AG04450 (cell line): Measurements from ENCODE around the gene ZNF574. TPM values are rescaled to one million over a fixed set of nuclear protein-coding genes. Genes with fewer than 3 reads are reported as not detected.

ENCODE experiments used
- CTCF ChIA-PET: fragments of 300-600, 350-600 bp; formaldehyde crosslinking; extraction: SDS; loops from one replicate; lab custom pipeline; 2022; ENCODE audit warnings: antibody characterized with exemption, inconsistent platforms; lab: Charles Lee
- POLR2A ChIA-PET: fragments of 350-600 bp; formaldehyde crosslinking; extraction: SDS; loops from one replicate; lab custom pipeline; 2021; ENCODE audit warnings: antibody characterized with exemption, inconsistent platforms; lab: Yijun Ruan, JAX
- DNase-seq: peaks from one replicate; pipeline ENCODE4 v3.0.0-alpha.2; 2011; ENCODE audit warnings: low read depth, low spot score
- H3K27ac ChIP-seq: one replicate; pipeline ENCODE4 v1.5.1; 2012; ENCODE audit warnings: low read depth, low read length, control low read depth
- H3K27me3 ChIP-seq: one replicate; pipeline ENCODE4 v1.6.0; 2012; ENCODE audit warnings: low read length; ENCODE audit not compliant: control insufficient read depth, insufficient read depth
- H3K4me3 ChIP-seq: 2 replicates; pipeline ENCODE4 v1.5.1; 2011; ENCODE audit warnings: mild to moderate bottlenecking, low read depth, low read length, control low read depth
- H3K9me3 ChIP-seq: 2 replicates; pipeline ENCODE4 v1.5.1; 2012; ENCODE audit warnings: low read length; ENCODE audit not compliant: control insufficient read depth, insufficient read depth
- polyA plus RNA-seq: library from polyadenylated mRNA; depleted of rRNA; stranded (reverse); fragments of >200 nt; gene quantifications from 2 replicates; pipeline ENCODE4 v1.2.3, GENCODE V29; 2011
- TF ChIP-seq, protein P1 (sequence below): IDR thresholded peaks from 2 replicates; pipeline ENCODE4 v1.5.1; 2011; ENCODE audit warnings: low read depth, low read length, control low read depth, inconsistent platforms

Gene ZNF574
- polyA plus RNA-seq, 1 experiment = 5.5 TPM

DNA sequence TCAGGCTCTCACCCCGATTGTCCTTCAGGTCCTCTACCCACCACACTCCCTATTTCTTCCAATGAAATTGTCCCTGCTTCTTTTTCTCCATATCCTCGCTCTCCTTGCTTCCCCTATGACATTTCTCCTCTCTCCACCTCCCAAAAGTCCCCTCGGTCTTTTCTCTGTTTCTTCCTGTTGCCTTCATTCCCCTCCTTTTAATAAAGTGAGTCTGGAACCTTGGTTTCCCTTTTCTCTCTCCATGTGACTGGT, 676 bp upstream of the ZNF574 start:
- DNase-seq = no peak
- ChIA-PET CTCF (no interaction called here), POLR2A (no interaction called here)
- Histone ChIP-seq H3K9me3 (no peaks in the 10 kb centered on the region; the same call in 1 of the 2 replicates), H3K27me3 (peaks cover 6% of the 10 kb centered on the region), H3K4me3 (peak overlapping the region; percentile 64), H3K27ac (peak overlapping the region; percentile 77)
- TF ChIP-seq, protein P1, sequence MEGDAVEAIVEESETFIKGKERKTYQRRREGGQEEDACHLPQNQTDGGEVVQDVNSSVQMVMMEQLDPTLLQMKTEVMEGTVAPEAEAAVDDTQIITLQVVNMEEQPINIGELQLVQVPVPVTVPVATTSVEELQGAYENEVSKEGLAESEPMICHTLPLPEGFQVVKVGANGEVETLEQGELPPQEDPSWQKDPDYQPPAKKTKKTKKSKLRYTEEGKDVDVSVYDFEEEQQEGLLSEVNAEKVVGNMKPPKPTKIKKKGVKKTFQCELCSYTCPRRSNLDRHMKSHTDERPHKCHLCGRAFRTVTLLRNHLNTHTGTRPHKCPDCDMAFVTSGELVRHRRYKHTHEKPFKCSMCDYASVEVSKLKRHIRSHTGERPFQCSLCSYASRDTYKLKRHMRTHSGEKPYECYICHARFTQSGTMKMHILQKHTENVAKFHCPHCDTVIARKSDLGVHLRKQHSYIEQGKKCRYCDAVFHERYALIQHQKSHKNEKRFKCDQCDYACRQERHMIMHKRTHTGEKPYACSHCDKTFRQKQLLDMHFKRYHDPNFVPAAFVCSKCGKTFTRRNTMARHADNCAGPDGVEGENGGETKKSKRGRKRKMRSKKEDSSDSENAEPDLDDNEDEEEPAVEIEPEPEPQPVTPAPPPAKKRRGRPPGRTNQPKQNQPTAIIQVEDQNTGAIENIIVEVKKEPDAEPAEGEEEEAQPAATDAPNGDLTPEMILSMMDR = no peak

DNA sequence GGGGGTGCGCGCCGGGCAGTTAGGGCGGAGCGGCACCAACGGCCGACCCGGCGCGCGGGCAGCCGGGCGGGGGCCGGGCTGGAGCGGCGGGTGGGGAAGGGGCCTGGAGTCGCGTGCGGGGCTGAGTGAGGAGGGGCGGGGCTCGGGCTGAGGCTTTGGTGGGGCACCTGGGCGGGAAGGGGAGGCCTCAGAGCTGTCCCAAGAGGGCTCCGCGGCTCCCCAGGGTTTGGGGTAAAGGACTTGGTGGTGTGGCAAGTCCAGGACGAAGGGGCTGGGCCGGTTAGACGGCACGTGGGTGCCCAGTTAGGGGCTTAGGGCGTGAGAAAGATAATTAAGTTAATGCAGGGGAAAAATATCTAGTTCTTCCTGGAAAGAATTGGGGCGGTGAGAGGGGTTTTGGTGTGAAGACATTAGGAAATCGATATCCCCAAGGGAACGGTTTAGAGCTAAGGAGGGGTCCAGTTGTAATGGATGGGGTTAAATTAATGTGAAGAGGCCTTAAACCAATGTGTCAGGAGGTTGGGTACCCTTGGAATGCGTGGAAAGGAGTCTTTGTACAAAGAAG, 496 bp downstream of the ZNF574 start:
- Histone ChIP-seq H3K4me3 (peak overlapping the region; percentile 88), H3K27ac (peak overlapping the region; percentile 21), H3K27me3 (no peaks in the 10 kb centered on the region), H3K9me3 (no peaks in the 10 kb centered on the region; the same call in 1 of the 2 replicates)
- TF ChIP-seq, protein P1 = no peak
- no peak for DNase-seq
- ChIA-PET POLR2A (interaction anchor here (0.6 to 1.4 kb wide), 5 partner anchors 16 to 211 kb away, joined by 3 to 5 read pairs (median 3); partner anchors contain the start of gene RABAC1), CTCF (interaction anchor here (0.7 kb wide), 1 partner anchor 57 kb away, joined by 3 read pairs; no protein-coding TSS in a partner anchor)

DNA sequence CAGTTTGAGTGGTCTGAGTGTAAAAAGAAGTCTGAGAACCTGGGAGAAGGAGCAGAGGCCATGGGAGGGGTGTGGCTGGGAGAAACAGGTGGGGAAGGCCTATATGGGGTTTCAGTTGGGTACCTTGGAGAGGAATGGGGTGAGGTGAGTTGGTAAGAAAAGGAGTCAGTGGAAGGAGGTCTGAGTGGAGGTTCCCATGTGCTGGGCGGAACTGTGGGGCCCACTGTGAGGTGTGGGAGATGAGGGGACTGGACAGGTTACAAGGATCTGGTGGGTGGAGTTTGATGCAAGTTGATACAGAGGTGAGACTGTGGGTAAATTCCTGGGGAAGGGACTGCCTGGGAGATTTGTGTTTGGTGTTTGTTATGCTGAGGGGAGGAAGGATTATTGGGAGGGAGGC, 2.1 kb downstream of the ZNF574 start:
- ChIA-PET CTCF (interaction anchor here (0.8 kb wide), 1 partner anchor 14 kb away, joined by 3 read pairs; no protein-coding TSS in a partner anchor), POLR2A (no interaction called here)
- no peak for DNase-seq
- Histone ChIP-seq H3K4me3 (peak overlapping the region; percentile 88; the same call in 1 of the 2 replicates), H3K27me3 (no peaks in the 10 kb centered on the region), H3K9me3 (no peaks in the 10 kb centered on the region; the same call in 1 of the 2 replicates), H3K27ac (no peak overlapping the region)
- TF ChIP-seq, protein P1 = no peak

DNA sequence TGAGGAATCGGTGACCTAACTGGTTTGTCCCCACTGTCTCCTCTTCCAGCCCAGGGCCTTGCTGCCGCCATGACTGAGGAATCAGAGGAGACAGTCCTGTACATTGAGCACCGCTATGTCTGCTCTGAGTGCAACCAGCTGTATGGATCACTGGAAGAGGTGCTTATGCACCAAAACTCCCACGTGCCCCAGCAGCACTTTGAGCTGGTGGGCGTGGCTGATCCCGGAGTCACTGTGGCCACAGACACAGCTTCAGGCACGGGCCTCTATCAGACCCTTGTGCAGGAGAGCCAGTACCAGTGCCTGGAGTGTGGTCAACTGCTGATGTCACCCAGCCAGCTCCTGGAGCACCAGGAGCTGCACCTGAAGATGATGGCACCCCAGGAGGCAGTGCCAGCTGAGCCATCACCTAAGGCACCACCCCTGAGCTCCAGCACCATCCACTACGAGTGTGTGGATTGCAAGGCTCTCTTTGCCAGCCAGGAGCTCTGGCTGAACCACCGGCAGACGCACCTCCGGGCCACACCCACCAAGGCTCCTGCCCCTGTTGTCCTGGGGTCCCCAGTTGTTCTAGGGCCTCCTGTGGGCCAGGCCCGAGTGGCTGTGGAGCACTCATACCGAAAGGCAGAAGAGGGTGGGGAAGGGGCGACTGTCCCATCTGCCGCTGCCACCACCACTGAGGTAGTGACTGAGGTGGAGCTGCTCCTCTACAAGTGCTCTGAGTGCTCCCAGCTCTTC, 2.7 kb downstream of the ZNF574 start:
- CTCF ChIA-PET = interaction anchor here (0.8 to 1.1 kb wide), 2 partner anchors 13 to 44 kb away, joined by 3 read pairs; no protein-coding TSS in a partner anchor
- POLR2A ChIA-PET = interaction anchor here (0.6 kb wide), 1 partner anchor 109 kb away, joined by 3 read pairs; no protein-coding TSS in a partner anchor
- H3K27me3 ChIP-seq = no peaks in the 10 kb centered on the region
- no peak overlapping the region for H3K4me3 ChIP-seq
- no peak overlapping the region for H3K27ac ChIP-seq
- DNase-seq = no peak
- TF ChIP-seq, protein P1 = no peak
- no peaks in the 10 kb centered on the region; the same call in 1 of the 2 replicates for H3K9me3 ChIP-seq

DNA sequence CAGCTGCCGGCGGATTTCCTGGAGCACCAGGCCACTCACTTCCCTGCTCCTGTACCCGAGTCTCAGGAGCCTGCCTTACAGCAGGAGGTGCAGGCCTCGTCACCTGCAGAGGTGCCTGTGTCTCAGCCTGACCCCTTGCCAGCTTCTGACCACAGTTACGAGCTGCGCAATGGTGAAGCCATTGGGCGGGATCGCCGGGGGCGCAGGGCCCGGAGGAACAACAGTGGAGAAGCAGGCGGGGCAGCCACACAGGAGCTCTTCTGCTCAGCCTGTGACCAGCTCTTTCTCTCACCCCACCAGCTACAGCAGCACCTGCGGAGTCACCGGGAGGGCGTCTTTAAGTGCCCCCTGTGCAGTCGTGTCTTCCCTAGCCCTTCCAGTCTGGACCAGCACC, 3.3 kb downstream of the ZNF574 start:
- H3K27me3 ChIP-seq = no peaks in the 10 kb centered on the region
- ChIA-PET CTCF (interaction anchor here (1.1 kb wide), 1 partner anchor 44 kb away, joined by 3 read pairs; no protein-coding TSS in a partner anchor), POLR2A (interaction anchor here (0.6 kb wide), 1 partner anchor 109 kb away, joined by 3 read pairs; no protein-coding TSS in a partner anchor)

More for the DNA sequence above, 3.3 kb downstream of the ZNF574 start:
- Histone ChIP-seq H3K4me3 (no peak overlapping the region), H3K27ac (no peak overlapping the region), H3K9me3 (no peaks in the 10 kb centered on the region; the same call in 1 of the 2 replicates)
- DNase-seq = no peak
- TF ChIP-seq, protein P1 = no peak
